DMS 273 treated with DMSO at 0.1 percent for 48 hours (cell line): ENCODE measurements around the gene MRTFA.
A peak's percentile ranks its signal among the peaks of the same experiment; 100 is the strongest.
"Not testable (repeated sequence)": the region's sequence is repeated elsewhere in the genome, so short reads cannot be mapped to it uniquely, and the experiment has no call there.

Source experiments
- DNase-seq: peaks from one replicate; lab custom pipeline; 2025; lab: John Stamatoyannopoulos, UW

The MRTFA gene

GRCh38 chr22:40595497-40596234, 40.9 kb downstream of the MRTFA start:
- no peak for DNase-seq

- DNase-seq: no peak
These were observed 41.6 kb downstream of the MRTFA start for GRCh38 chr22:40594924-40595323.

- no peak for DNase-seq
These were observed 42.2 kb downstream of the MRTFA start for GRCh38 chr22:40594346-40594745.

GRCh38 chr22:40593460-40594273, 42.9 kb downstream of the MRTFA start:
- DNase-seq: no peak

GRCh38 chr22:40592352-40593113, 44.0 kb downstream of the MRTFA start:
- DNase-seq: no peak

GRCh38 chr22:40588726-40589125, 47.8 kb downstream of the MRTFA start:
- DNase-seq: no peak

GRCh38 chr22:40586781-40587180, 49.7 kb downstream of the MRTFA start:
- no peak for DNase-seq

GRCh38 chr22:40585310-40585751, 51.2 kb downstream of the MRTFA start:
- DNase-seq: no peak

- DNase-seq: not testable (repeated sequence)
These were observed 51.8 kb downstream of the MRTFA start for GRCh38 chr22:40584766-40585165.

- DNase-seq: no peak
These were observed 53.3 kb downstream of the MRTFA start for GRCh38 chr22:40583053-40583741.

GRCh38 chr22:40582063-40582462, 54.5 kb downstream of the MRTFA start:
- DNase-seq: no peak

- no peak for DNase-seq
These were observed 55.9 kb downstream of the MRTFA start for GRCh38 chr22:40580631-40581030.

GRCh38 chr22:40578171-40578570, 58.3 kb downstream of the MRTFA start:
- no peak for DNase-seq

- DNase-seq: no peak
These were observed 63.5 kb downstream of the MRTFA start for GRCh38 chr22:40572976-40573375.

GRCh38 chr22:40571887-40572286, 64.6 kb downstream of the MRTFA start:
- no peak for DNase-seq

- DNase-seq: no peak
These were observed 68.7 kb downstream of the MRTFA start for GRCh38 chr22:40567626-40568328.

- no peak for DNase-seq
These were observed 69.4 kb downstream of the MRTFA start for GRCh38 chr22:40567106-40567505.

- DNase-seq: no peak
These were observed 75.5 kb downstream of the MRTFA start for GRCh38 chr22:40560994-40561515.

GRCh38 chr22:40560551-40560950, 76.0 kb downstream of the MRTFA start:
- peak; percentile 92 for DNase-seq

GRCh38 chr22:40557972-40558371, 78.5 kb downstream of the MRTFA start:
- DNase-seq: no peak

GRCh38 chr22:40556641-40557040, 79.9 kb downstream of the MRTFA start:
- no peak for DNase-seq
